GM10248 (cell line): ENCODE results near the gene PASK.

Source experiments
- CTCF ChIA-PET: fragments of 300-600 bp; sonication (Branson Sonifier 250); formaldehyde crosslinking; extraction: SDS; loops from one replicate; lab custom pipeline; 2021; ENCODE audit warnings: antibody characterized with exemption; lab: Yijun Ruan, JAX
- POLR2A ChIA-PET: fragments of 350-650 bp; sonication (Branson Sonifier 250); formaldehyde crosslinking; extraction: SDS; loops from one replicate; lab custom pipeline; 2020; ENCODE audit warnings: antibody characterized with exemption; lab: Yijun Ruan, JAX
- DNase-seq: peaks from one replicate; pipeline ENCODE4 v3.0.0; 2012; ENCODE audit errors: extremely low spot score
- CTCF ChIP-seq: IDR thresholded peaks from 2 replicates; pipeline ENCODE4 v1.5.1; 2012; ENCODE audit warnings: mild to moderate bottlenecking, low read depth; ENCODE audit errors: extremely low read depth, missing control alignments, control extremely low read depth

PASK gene

GRCh38 chr2:241157841-241158545 is 8.7 kb upstream of the PASK start:
- ChIA-PET POLR2A (no interaction called here), CTCF (interaction anchor here (0.9 to 1.4 kb wide), 2 partner anchors 13 to 46 kb away, joined by 3 read pairs; no protein-coding TSS in a partner anchor)
- no peak for DNase-seq
- no peak for TF ChIP-seq CTCF

GRCh38 chr2:241156971-241157441 is 7.7 kb upstream of the PASK start:
- TF ChIP-seq CTCF, result no peak
- ChIA-PET CTCF (interaction anchor here (0.9 to 1.8 kb wide), 5 partner anchors 11 to 79 kb away, joined by 3 to 7 read pairs (median 3); no protein-coding TSS in a partner anchor), POLR2A (no interaction called here)
- no peak for DNase-seq

- ChIA-PET POLR2A (no interaction called here), CTCF (interaction anchor here (1.1 to 1.8 kb wide), 3 partner anchors 10 to 78 kb away, joined by 3 to 7 read pairs (median 3); no protein-coding TSS in a partner anchor)
- no peak for DNase-seq
Measured at GRCh38 chr2:241155936-241156335, 6.7 kb upstream of the PASK start.

DNA sequence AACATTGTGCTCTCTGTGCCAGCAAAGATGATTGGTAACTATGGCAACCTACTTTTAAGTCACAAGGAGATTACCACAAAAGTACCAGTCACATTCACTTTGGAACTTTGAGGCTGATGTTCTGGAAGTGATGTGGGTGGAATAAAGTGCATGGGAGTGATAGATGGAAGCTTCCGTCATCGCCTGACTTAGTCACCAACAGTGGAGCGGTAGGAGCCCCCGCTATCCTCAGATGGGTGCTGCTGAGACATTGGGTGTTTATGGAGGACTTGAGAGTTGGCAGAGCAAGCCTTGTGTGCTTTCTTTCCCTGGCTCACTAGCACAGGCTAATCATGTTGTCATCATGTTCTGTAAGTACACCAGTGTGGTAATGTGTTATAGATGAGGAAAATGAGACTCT is 5.6 kb upstream of the PASK start:
- CTCF ChIA-PET, result interaction anchor here (1.0 to 1.3 kb wide), 2 partner anchors 8 to 15 kb away, joined by 3 to 5 read pairs; no protein-coding TSS in a partner anchor
- no peak for DNase-seq
- POLR2A ChIA-PET, result no interaction called here
- TF ChIP-seq CTCF, result no peak

More at GRCh38 chr2:241155936-241156335, 6.7 kb upstream of the PASK start:
- TF ChIP-seq CTCF, result no peak

GRCh38 chr2:241153616-241154015 is 4.3 kb upstream of the PASK start:
- POLR2A ChIA-PET, result no interaction called here
- no peak for TF ChIP-seq CTCF
- DNase-seq, result no peak
- CTCF ChIA-PET, result no interaction called here

DNA sequence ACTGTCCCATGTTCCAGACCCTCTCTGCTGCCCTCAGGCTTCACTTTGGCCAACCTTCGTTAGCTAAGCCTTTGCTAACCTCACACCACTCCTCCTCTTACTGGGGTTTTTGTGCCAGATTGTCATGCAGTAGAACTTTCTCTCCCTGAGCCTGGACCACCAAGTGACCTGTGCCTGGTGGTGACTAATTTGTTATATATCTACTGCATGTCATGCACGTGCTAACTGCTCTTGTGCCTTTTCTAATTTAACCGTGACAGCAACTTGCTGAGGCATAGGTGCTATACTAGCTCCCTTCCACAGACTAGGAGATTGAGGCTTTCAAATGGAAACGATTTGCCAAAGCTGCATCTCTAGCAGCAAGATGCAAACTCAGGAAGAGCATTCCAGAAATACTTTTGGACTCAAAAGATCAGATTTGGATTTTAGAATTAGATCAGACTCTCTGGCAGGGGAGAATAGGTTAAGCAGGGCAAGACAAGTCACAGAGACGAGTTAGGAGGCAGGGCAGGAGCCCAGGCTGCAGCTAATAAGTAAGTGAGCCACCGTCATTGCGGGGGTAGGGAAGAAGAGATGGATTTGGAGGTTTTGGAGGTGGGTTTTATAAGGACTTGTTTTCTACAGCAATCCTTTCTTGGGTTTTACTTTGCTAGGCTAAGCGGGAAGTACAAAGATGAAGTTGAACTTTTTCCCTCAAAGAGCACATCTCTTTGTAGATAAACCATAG is 2.8 kb upstream of the PASK start:
- POLR2A ChIA-PET, result no interaction called here
- CTCF ChIA-PET, result interaction anchor here (1.2 to 4.0 kb wide), 7 partner anchors 12 to 74 kb away, joined by 4 to 31 read pairs (median 8); no protein-coding TSS in a partner anchor
- DNase-seq, result no peak
- TF ChIP-seq CTCF, result no peak
